A549 (cell line): ENCODE data around the gene PRMT7.

Experiments used
- BHLHE40 ChIP-seq: IDR thresholded peaks from 2 replicates; pipeline ENCODE4 v1.6.1; 2012; ENCODE audit warnings: low read depth, low read length, inconsistent platforms
- CBX2 ChIP-seq: fragments of 200-600 bp; sonication (generic); IDR thresholded peaks from 2 replicates; pipeline ENCODE4 v1.6.1; 2016; ENCODE audit warnings: low read depth, mild to moderate bottlenecking, borderline replicate concordance
- CTCF ChIP-seq: fragments of >200 bp; sonication (Bioruptor Twin); formaldehyde crosslinking; IDR thresholded peaks from 3 replicates; pipeline ENCODE4 v1.5.1; 2016
- EHMT2 ChIP-seq: fragments of 200-600 bp; sonication (generic); IDR thresholded peaks from 2 replicates; pipeline ENCODE4 v1.6.1; 2016; ENCODE audit warnings: antibody characterized with exemption, low read depth, mild to moderate bottlenecking, moderate library complexity
- EP300 ChIP-seq, 2 experiments: fragments of >200 bp; sonication (Bioruptor Twin); formaldehyde crosslinking; IDR thresholded peaks; 2 replicates in 1 of 2; 3 replicates in 1 of 2; pipeline ENCODE4 v1.6.1; 2016 to 2017
- JUN ChIP-seq, 2 experiments: fragments of >200 bp; sonication (Bioruptor Twin); formaldehyde crosslinking; IDR thresholded peaks; 2 replicates in 1 of 2; 3 replicates in 1 of 2; pipeline ENCODE4 v1.6.1; 2016 to 2017
- JUNB ChIP-seq: fragments of >200 bp; sonication (Bioruptor Twin); formaldehyde crosslinking; IDR thresholded peaks from 2 replicates; pipeline ENCODE4 v1.6.1; 2016
- KDM1A ChIP-seq: fragments of 200-600 bp; sonication (generic); IDR thresholded peaks from 2 replicates; pipeline ENCODE4 v1.6.1; 2016; ENCODE audit warnings: low read depth, mild to moderate bottlenecking
- MAFK ChIP-seq: fragments of 450-650 bp; IDR thresholded peaks from 2 replicates; pipeline ENCODE4 v1.6.1; 2014; ENCODE audit not compliant: partially characterized antibody
- POLR2A ChIP-seq: IDR thresholded peaks from 2 replicates; pipeline ENCODE4 v1.6.1; 2012; ENCODE audit warnings: mild to moderate bottlenecking, low read length
- RAD21 ChIP-seq, 2 experiments: fragments of >200 bp in 1 of 2; sonication (Bioruptor Twin) in 1 of 2; formaldehyde crosslinking in 1 of 2; IDR thresholded peaks in 1 of 2; conservative IDR thresholded peaks in 1 of 2; 2 replicates in 1 of 2; 3 replicates in 1 of 2; pipeline ENCODE4 v1.6.1; 2012 to 2018; ENCODE audit warnings: inconsistent platforms in 1 of 2
- RFX5 ChIP-seq: fragments of 450-650 bp; IDR thresholded peaks from 2 replicates; pipeline ENCODE4 v1.7.1; 2014; ENCODE audit warnings: antibody characterized with exemption, mild to moderate bottlenecking, moderate library complexity
- RNF2 ChIP-seq: fragments of 200-600 bp; sonication (generic); IDR thresholded peaks from 2 replicates; pipeline ENCODE4 v1.6.1; 2016; ENCODE audit warnings: low read depth, mild to moderate bottlenecking, antibody characterized with exemption, moderate library complexity, borderline replicate concordance
- TF ChIP-seq, protein P1 (sequence below): fragments of 450-650 bp; IDR thresholded peaks from 2 replicates; pipeline ENCODE4 v1.6.1; 2014; ENCODE audit warnings: antibody characterized with exemption

GRCh38 chr16:68335175-68335574, 24.4 kb downstream of the PRMT7 start:
- TF ChIP-seq CTCF (no peak), RFX5 (no peak), RAD21 (conservative IDR thresholded peaks at IDR 0.05 in 1 of 2, IDR thresholded peaks at IDR 0.05 in 1 of 2) (no peak), KDM1A (no peak), POLR2A (no peak), EHMT2 (no peak), EP300 (IDR thresholded peaks at IDR 0.05) (no peak), CBX2 (no peak), JUN (IDR thresholded peaks at IDR 0.05) (no peak), JUNB (no peak), MAFK (no peak), RNF2 (no peak), BHLHE40 (no peak)
- TF ChIP-seq, protein P1, sequence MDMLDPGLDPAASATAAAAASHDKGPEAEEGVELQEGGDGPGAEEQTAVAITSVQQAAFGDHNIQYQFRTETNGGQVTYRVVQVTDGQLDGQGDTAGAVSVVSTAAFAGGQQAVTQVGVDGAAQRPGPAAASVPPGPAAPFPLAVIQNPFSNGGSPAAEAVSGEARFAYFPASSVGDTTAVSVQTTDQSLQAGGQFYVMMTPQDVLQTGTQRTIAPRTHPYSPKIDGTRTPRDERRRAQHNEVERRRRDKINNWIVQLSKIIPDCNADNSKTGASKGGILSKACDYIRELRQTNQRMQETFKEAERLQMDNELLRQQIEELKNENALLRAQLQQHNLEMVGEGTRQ, result no peak
